Measurements from ENCODE around the gene CHRNA5.
A peak's percentile ranks its signal among the peaks of the same experiment; 100 is the strongest.

The CHRNA5 gene

DNA sequence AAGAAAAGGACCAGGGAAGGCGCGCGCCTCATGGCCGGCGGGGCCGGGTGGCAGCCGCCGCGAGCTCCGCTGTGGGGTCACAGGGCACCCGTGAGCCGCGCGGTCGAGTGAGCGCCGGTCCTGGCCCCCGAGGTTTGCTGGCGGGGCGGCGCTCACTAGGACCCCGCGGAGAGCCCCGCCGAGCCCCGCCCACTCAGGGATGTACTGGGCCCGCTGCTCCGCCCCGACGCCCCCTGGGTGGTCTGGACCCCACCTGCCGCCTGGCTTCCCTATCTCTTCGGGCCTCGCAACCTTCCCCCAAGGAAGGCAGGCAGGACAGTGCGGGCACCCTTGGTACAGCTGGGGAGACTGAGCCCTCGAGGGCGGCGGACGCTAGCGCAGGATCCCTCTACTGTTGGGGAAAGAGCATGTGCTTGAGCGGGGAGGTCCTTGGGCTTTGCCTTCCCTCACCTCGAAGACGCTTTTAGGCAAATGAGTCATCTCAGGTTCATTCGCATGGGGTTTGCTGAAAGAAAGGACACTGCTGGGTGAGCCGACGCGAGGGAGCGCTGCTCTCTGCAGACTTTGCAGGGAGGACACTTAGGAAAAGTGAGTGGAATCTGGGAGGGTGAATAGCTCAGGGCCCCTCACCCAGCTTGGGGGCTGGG is 75.9 kb downstream of the CHRNA5 start, which contains the start of gene CHRNB4:
Gene CHRNB4 (minus strand): TSS at position 109 of the 647 bp plus-strand sequence. CDS start 77 bp downstream, at position 32.
- Histone ChIP-seq H3K4me3 (replicated peaks; ENCODE audit: low read depth, low read length) (peak within 1 kb of the TSS; percentile 46), H3K27me3 (replicated peaks; ENCODE audit: control insufficient read depth, insufficient read depth, low read length) (no peaks in the 10 kb centered on the region; the same call in 1 of the 2 replicates)
- TF ChIP-seq, protein P1, sequence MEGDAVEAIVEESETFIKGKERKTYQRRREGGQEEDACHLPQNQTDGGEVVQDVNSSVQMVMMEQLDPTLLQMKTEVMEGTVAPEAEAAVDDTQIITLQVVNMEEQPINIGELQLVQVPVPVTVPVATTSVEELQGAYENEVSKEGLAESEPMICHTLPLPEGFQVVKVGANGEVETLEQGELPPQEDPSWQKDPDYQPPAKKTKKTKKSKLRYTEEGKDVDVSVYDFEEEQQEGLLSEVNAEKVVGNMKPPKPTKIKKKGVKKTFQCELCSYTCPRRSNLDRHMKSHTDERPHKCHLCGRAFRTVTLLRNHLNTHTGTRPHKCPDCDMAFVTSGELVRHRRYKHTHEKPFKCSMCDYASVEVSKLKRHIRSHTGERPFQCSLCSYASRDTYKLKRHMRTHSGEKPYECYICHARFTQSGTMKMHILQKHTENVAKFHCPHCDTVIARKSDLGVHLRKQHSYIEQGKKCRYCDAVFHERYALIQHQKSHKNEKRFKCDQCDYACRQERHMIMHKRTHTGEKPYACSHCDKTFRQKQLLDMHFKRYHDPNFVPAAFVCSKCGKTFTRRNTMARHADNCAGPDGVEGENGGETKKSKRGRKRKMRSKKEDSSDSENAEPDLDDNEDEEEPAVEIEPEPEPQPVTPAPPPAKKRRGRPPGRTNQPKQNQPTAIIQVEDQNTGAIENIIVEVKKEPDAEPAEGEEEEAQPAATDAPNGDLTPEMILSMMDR (IDR thresholded peaks at IDR 0.05; ENCODE audit: insufficient read depth, low read length, poor library complexity, severe bottlenecking) = no peak

DNA sequence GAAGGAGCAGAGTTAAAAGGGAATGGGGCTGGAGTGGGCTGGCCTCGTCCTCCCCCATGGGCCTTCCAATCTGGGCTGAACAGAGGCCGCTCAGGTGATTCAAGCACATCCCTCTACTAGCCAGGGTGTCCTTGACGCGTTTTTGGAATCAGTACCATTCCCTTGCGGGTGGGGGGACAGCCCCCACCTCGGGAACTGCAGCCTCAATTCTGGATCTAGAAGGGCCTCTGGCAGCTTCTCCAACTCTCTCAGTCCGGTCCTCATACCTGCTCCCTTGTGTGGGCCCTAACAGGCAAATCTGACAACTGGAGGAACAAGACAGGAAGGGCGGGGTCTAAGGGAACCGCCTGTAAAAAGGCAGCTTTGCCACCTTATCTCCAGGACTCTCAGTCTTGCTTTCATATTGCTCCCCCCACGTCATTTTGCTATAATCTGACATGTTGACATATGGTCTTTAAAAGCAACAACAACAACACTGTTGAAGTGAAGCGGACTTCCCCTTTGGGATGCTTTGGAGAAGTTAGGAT is 76.5 kb downstream of the CHRNA5 start:
- TF ChIP-seq, protein P1 (IDR thresholded peaks at IDR 0.05; ENCODE audit: insufficient read depth, low read length, poor library complexity, severe bottlenecking) = no peak
- Histone ChIP-seq H3K4me3 (replicated peaks; ENCODE audit: low read depth, low read length) (no peak overlapping the region), H3K27me3 (replicated peaks; ENCODE audit: control insufficient read depth, insufficient read depth, low read length) (no peaks in the 10 kb centered on the region; the same call in 1 of the 2 replicates), H3K36me3 (ENCODE audit: control insufficient read depth, insufficient read depth, low read length) (no peaks in the 10 kb centered on the region)
- DNase-seq (ENCODE audit: extremely low read depth, insufficient read length) = no peak

More for the DNA sequence above, 75.9 kb downstream of the CHRNA5 start, which contains the start of gene CHRNB4:
- no peaks in the 10 kb centered on the region for H3K36me3 ChIP-seq (ENCODE audit: control insufficient read depth, insufficient read depth, low read length)
- DNase-seq (ENCODE audit: extremely low read depth, insufficient read length) = no peak

DNA sequence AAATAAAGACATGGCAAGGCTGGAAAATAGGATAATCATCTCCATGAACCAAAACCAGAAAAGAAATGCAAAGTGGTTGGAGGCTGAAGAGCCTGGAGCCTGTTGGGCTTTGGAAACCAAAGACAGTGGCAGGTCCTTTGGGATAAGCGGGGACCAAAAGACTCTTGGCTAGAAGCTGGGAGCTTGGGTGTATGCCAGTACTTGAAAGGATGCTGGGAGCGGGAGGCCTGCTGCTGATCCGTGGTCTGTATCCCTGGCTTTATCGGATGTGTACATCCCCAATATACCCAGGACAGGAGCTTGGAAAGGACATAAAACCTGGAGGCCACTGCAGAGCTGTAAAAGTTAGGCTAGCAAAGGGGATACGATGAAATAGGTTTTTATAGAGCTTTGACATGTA is 77.0 kb downstream of the CHRNA5 start:
- H3K27me3 ChIP-seq (replicated peaks; ENCODE audit: control insufficient read depth, insufficient read depth, low read length) = no peaks in the 10 kb centered on the region; the same call in 1 of the 2 replicates
- no peak overlapping the region for H3K4me3 ChIP-seq (replicated peaks; ENCODE audit: low read depth, low read length)
- no peaks in the 10 kb centered on the region for H3K36me3 ChIP-seq (ENCODE audit: control insufficient read depth, insufficient read depth, low read length)
- TF ChIP-seq, protein P1 (IDR thresholded peaks at IDR 0.05; ENCODE audit: insufficient read depth, low read length, poor library complexity, severe bottlenecking) = no peak
- no peak for DNase-seq (ENCODE audit: extremely low read depth, insufficient read length)
